MM.1S (cell line): ENCODE data around the gene CYP4F3.
"Not testable (repeated sequence)": the region's sequence is repeated elsewhere in the genome, so short reads cannot be mapped to it uniquely, and the experiment has no call there.

ENCODE experiments used
- CTCF ChIP-seq: fragments of 300-600 bp; sonication (generic); IDR thresholded peaks from 2 replicates; pipeline ENCODE4 v1.5.1; 2016; ENCODE audit warnings: antibody characterized with exemption, low read length, mixed read lengths
- EZH2 ChIP-seq: fragments of 300-600 bp; sonication (generic); optimal IDR thresholded peaks from 2 replicates; pipeline ENCODE3; 2017; ENCODE audit warnings: low read depth, mild to moderate bottlenecking, antibody characterized with exemption, low read length, mixed read lengths

DNA sequence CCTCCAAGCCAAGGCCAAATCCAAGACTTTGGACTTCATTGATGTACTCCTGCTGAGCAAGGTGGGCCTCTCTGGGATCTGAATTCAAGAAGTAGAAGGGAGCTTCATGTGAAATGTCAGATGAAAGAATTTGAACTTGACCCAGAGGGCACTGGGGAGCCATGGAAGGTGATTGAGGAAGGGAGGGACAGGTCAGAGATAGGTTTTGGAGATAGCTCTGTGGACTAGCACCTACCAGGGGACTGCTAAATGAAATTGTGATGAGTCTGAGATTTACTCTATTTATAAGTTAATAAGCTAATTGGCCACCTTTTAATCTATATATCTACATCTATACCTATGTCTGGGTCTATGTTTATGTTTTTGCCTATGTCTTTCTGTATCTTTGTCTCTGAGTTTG, 9.4 kb downstream of the CYP4F3 start:
- TF ChIP-seq CTCF, EZH2: not testable (repeated sequence)
